HUDEP-2 (cell line): ENCODE data around the gene DHX15.

Experiments
- DNase-seq, 76 experiments: peaks; one replicate each; lab custom pipeline; 2025; ENCODE audit not compliant: unreplicated experiment in 76 of 76; lab: John Stamatoyannopoulos, UW

The DHX15 gene

GRCh38 chr4:24583451-24584210, 723 bp downstream of the DHX15 start:
- peak in 44 of 76 experiments; percentile 2 to 53 (median 26) for DNase-seq

GRCh38 chr4:24582235-24582832, 2.0 kb downstream of the DHX15 start:
- no peak for DNase-seq

GRCh38 chr4:24578364-24578763, 6.0 kb downstream of the DHX15 start:
- no peak for DNase-seq

GRCh38 chr4:24576276-24576675, 8.1 kb downstream of the DHX15 start:
- DNase-seq: no peak

GRCh38 chr4:24574236-24574635, 10.1 kb downstream of the DHX15 start:
- no peak for DNase-seq

- DNase-seq: no peak
These were observed 10.8 kb downstream of the DHX15 start for GRCh38 chr4:24573582-24573981.

GRCh38 chr4:24570574-24571236, 13.6 kb downstream of the DHX15 start:
- DNase-seq: no peak

GRCh38 chr4:24570172-24570571, 14.2 kb downstream of the DHX15 start:
- no peak for DNase-seq

GRCh38 chr4:24569662-24570061, 14.7 kb downstream of the DHX15 start:
- DNase-seq: no peak

- DNase-seq: no peak
These were observed 15.9 kb downstream of the DHX15 start for GRCh38 chr4:24568425-24568824.

GRCh38 chr4:24565054-24565453, 19.3 kb downstream of the DHX15 start:
- no peak for DNase-seq

GRCh38 chr4:24564488-24564887, 19.9 kb downstream of the DHX15 start:
- no peak for DNase-seq

GRCh38 chr4:24561438-24562139, 22.8 kb downstream of the DHX15 start:
- DNase-seq: no peak

- DNase-seq: peak in 1 of 76 experiments; percentile 9
These were observed 23.4 kb downstream of the DHX15 start for GRCh38 chr4:24560868-24561368.

- DNase-seq: no peak
These were observed 24.5 kb downstream of the DHX15 start for GRCh38 chr4:24559889-24560288.

GRCh38 chr4:24559032-24559821, 25.1 kb downstream of the DHX15 start:
- DNase-seq: no peak

- DNase-seq: no peak
These were observed 27.0 kb downstream of the DHX15 start for GRCh38 chr4:24557026-24558025.

GRCh38 chr4:24551492-24552289, 32.7 kb downstream of the DHX15 start:
- peak in 2 of 76 experiments; percentile 2 to 19 for DNase-seq
